Caco-2 (cell line): ENCODE data around the gene B3GALT6. TPM values are rescaled to one million over a fixed set of nuclear protein-coding genes. Genes with fewer than 3 reads are reported as not detected.
A peak's percentile ranks its signal among the peaks of the same experiment; 100 is the strongest.

Source experiments
- BruUV-seq: library from RNA; stranded (reverse); fragments of 400-500 nt; replicated peaks from 2 replicates; lab custom pipeline; 2021; lab: Mats Ljungman, UMichigan
- CTCF ChIA-PET: fragments of 300-600 bp; sonication (Branson Sonifier 250); formaldehyde crosslinking; loops from one replicate; lab custom pipeline; 2022; ENCODE audit warnings: antibody characterized with exemption; lab: Charles Lee
- POLR2A ChIA-PET: fragments of 300-600 bp; sonication (Branson Sonifier 250); formaldehyde crosslinking; loops from one replicate; lab custom pipeline; 2022; ENCODE audit warnings: antibody characterized with exemption; lab: Charles Lee
- DNase-seq, 2 experiments: peaks; one replicate each; pipeline versions ENCODE4 v3.0.0 to v3.0.0-alpha.2; 2020 to 2022
- H3K27me3 ChIP-seq: replicated peaks from 2 replicates; pipeline ENCODE4 v1.6.0; 2011; ENCODE audit warnings: low read length; ENCODE audit not compliant: control insufficient read depth, insufficient read depth
- H3K36me3 ChIP-seq: 2 replicates; pipeline ENCODE4 v1.5.1; 2011; ENCODE audit warnings: low read length; ENCODE audit not compliant: control insufficient read depth, insufficient read depth
- H3K4me1 ChIP-seq: fragments of 250-450 bp; sonication (Bioruptor Pico); 2 replicates; pipeline ENCODE4 v1.5.1; 2020; ENCODE audit warnings: mild to moderate bottlenecking
- H3K4me3 ChIP-seq: 2 replicates; pipeline ENCODE4 v1.5.1; 2011; ENCODE audit warnings: low read depth, mild to moderate bottlenecking, control low read depth, low read length
- H3K9me3 ChIP-seq: fragments of 250-450 bp; sonication (Bioruptor Pico); 2 replicates; pipeline ENCODE4 v1.5.1; 2020; ENCODE audit warnings: mild to moderate bottlenecking, moderate library complexity
- H3K27ac Mint-ChIP-seq: one replicate; pipeline ENCODE4 v1.8.0; 2022; ENCODE audit warnings: mixed read lengths; ENCODE audit not compliant: unreplicated experiment
- H3K27me3 Mint-ChIP-seq: one replicate; pipeline ENCODE4 v1.8.0; 2022; ENCODE audit warnings: mixed read lengths; ENCODE audit not compliant: insufficient read depth, unreplicated experiment
- H3K36me3 Mint-ChIP-seq: one replicate; pipeline ENCODE4 v1.8.0; 2022; ENCODE audit warnings: mild to moderate bottlenecking, mixed read lengths; ENCODE audit not compliant: insufficient read depth, unreplicated experiment
- H3K4me1 Mint-ChIP-seq: one replicate; pipeline ENCODE4 v1.8.0; 2022; ENCODE audit warnings: low read depth, mixed read lengths; ENCODE audit not compliant: unreplicated experiment
- H3K4me3 Mint-ChIP-seq: one replicate; pipeline ENCODE4 v1.8.0; 2022; ENCODE audit warnings: mild to moderate bottlenecking, moderate library complexity, mixed read lengths; ENCODE audit not compliant: unreplicated experiment
- H3K9me3 Mint-ChIP-seq: one replicate; pipeline ENCODE4 v1.8.0; 2022; ENCODE audit warnings: mixed read lengths; ENCODE audit not compliant: unreplicated experiment
- CTCF ChIP-seq, 2 experiments: fragments of 200-600 bp in 1 of 2; IDR thresholded peaks; 1 replicate in 1 of 2; 2 replicates in 1 of 2; pipeline versions ENCODE4 v1.5.1 to v1.8.0; 2011 to 2022; ENCODE audit warnings: antibody characterized with exemption in 1 of 2, control low read depth in 1 of 2, inconsistent platforms in 1 of 2, low read depth in 1 of 2, low read length in 1 of 2, mild to moderate bottlenecking in 1 of 2, moderate library complexity in 1 of 2; ENCODE audit not compliant: insufficient read depth in 1 of 2, severe bottlenecking in 1 of 2, unreplicated experiment in 1 of 2
- intact Hi-C: fragments of 100-400 bp; cut with micrococcal nuclease; formaldehyde crosslinking; loops from one replicate; pipeline ENCODE4 v1.10.0; 2022; ENCODE audit not compliant: unreplicated experiment
- total RNA-seq: library from RNA; stranded (reverse); gene quantifications from 2 replicates; pipeline ENCODE4 v1.2.3, GENCODE V29; 2022

The B3GALT6 gene
- total RNA-seq, 1 experiment from 2014 or later = 24.8 TPM

GRCh38 chr1:1200876-1201810 lies 30.9 kb upstream of the B3GALT6 start:
- no peaks in the 10 kb centered on the region for H3K36me3 Mint-ChIP-seq
- POLR2A ChIA-PET = interaction anchor here (0.7 kb wide), 1 partner anchor 76 kb away, joined by 3 read pairs; no protein-coding TSS in a partner anchor

GRCh38 chr1:1202831-1203560 lies 29.0 kb upstream of the B3GALT6 start:
- no TSS peak for BruUV-seq
- Histone ChIP-seq H3K4me3 (no peak overlapping the region), H3K9me3 (no peaks in the 10 kb centered on the region), H3K36me3 (no peaks in the 10 kb centered on the region), H3K4me1 (no peaks in the 10 kb centered on the region), H3K27me3 (no peaks in the 10 kb centered on the region)
- H3K27me3 Mint-ChIP-seq = no peaks in the 10 kb centered on the region
- CTCF ChIA-PET = no interaction called here
- H3K4me1 Mint-ChIP-seq = no peaks in the 10 kb centered on the region
- H3K36me3 Mint-ChIP-seq = no peaks in the 10 kb centered on the region
- intact Hi-C loops = no loop called here
- POLR2A ChIA-PET = no interaction called here
- no peak for DNase-seq
- no peak overlapping the region for H3K4me3 Mint-ChIP-seq
- no peak for TF ChIP-seq CTCF (IDR thresholded peaks at IDR 0.05; ENCODE audit: insufficient read depth in 1 of 2, low read depth in 1 of 2, low read length in 1 of 2, severe bottlenecking in 1 of 2, unreplicated experiment in 1 of 2)
- H3K27ac Mint-ChIP-seq = no peak overlapping the region
- H3K9me3 Mint-ChIP-seq = no peaks in the 10 kb centered on the region

More at GRCh38 chr1:1200876-1201810, 30.9 kb upstream of the B3GALT6 start:
- Mint-ChIP-seq H3K4me1 (no peaks in the 10 kb centered on the region), H3K9me3 (no peaks in the 10 kb centered on the region), H3K4me3 (peak overlapping the region; percentile 35), H3K27ac (no peak overlapping the region), H3K27me3 (no peaks in the 10 kb centered on the region)
- no TSS peak for BruUV-seq
- no peaks in the 10 kb centered on the region for H3K27me3 ChIP-seq
- CTCF ChIA-PET = no interaction called here
- no peaks in the 10 kb centered on the region for H3K36me3 ChIP-seq
- H3K9me3 ChIP-seq = no peaks in the 10 kb centered on the region
- DNase-seq = peak in 1 of 2 experiments; percentile 63
- intact Hi-C loops = no loop called here
- H3K4me3 ChIP-seq = peak overlapping the region; percentile 39
- no peaks in the 10 kb centered on the region for H3K4me1 ChIP-seq
- no peak for TF ChIP-seq CTCF (IDR thresholded peaks at IDR 0.05; ENCODE audit: insufficient read depth in 1 of 2, low read depth in 1 of 2, low read length in 1 of 2, severe bottlenecking in 1 of 2, unreplicated experiment in 1 of 2)
